WI38 (cell line): Measurements from ENCODE around the gene SHCBP1.

Source experiments
- H3K4me3 ChIP-seq: 2 replicates; pipeline ENCODE4 v1.5.1; 2011; ENCODE audit warnings: low read depth, mild to moderate bottlenecking, control low read depth, low read length
- CTCF ChIP-seq: IDR thresholded peaks from 2 replicates; pipeline ENCODE4 v1.5.1; 2012; ENCODE audit warnings: low read depth, mild to moderate bottlenecking, control low read depth, low read length

Gene SHCBP1

GRCh38 chr16:46606231-46606630 lies 14.9 kb downstream of the SHCBP1 start:
- TF ChIP-seq CTCF = no peak
- H3K4me3 ChIP-seq = no peak overlapping the region

- TF ChIP-seq CTCF = no peak
Observed at GRCh38 chr16:46591257-46591656, 29.9 kb downstream of the SHCBP1 start.

GRCh38 chr16:46586011-46586577 lies 35.1 kb downstream of the SHCBP1 start:
- no peak overlapping the region for H3K4me3 ChIP-seq
- no peak for TF ChIP-seq CTCF

More at GRCh38 chr16:46591257-46591656, 29.9 kb downstream of the SHCBP1 start:
- H3K4me3 ChIP-seq = no peak overlapping the region

GRCh38 chr16:46583036-46583435 lies 38.1 kb downstream of the SHCBP1 start:
- TF ChIP-seq CTCF = no peak
- H3K4me3 ChIP-seq = no peak overlapping the region

- no peak overlapping the region for H3K4me3 ChIP-seq
- no peak for TF ChIP-seq CTCF
Observed at GRCh38 chr16:46582313-46582712, 38.9 kb downstream of the SHCBP1 start.

- no peak for TF ChIP-seq CTCF
- H3K4me3 ChIP-seq = no peak overlapping the region
Observed at GRCh38 chr16:46577988-46578579, 43.1 kb downstream of the SHCBP1 start.

GRCh38 chr16:46573834-46574159 lies 47.4 kb downstream of the SHCBP1 start:
- TF ChIP-seq CTCF = no peak
- no peak overlapping the region for H3K4me3 ChIP-seq
